HEK293 (cell line): ENCODE measurements around the gene RACGAP1.
A peak's percentile ranks its signal among the peaks of the same experiment; 100 is the strongest.

Source experiments
- ELK4 ChIP-seq: IDR thresholded peaks from 2 replicates; pipeline ENCODE4 v1.6.1; 2011; ENCODE audit warnings: mild to moderate bottlenecking, low read depth, low read length, borderline replicate concordance
- HOXC10 ChIP-seq: sonication (generic); formaldehyde crosslinking; IDR thresholded peaks from 2 replicates; pipeline ENCODE4 v1.8.1; 2023; ENCODE audit warnings: mild to moderate bottlenecking, missing genetic modification reagents
- MEIS1 ChIP-seq: sonication (generic); formaldehyde crosslinking; IDR thresholded peaks from 2 replicates; pipeline ENCODE4 v1.8.1; 2022; ENCODE audit warnings: missing genetic modification reagents, mild to moderate bottlenecking, borderline replicate concordance
- OSR2 ChIP-seq: fragments of 450-650 bp; formaldehyde crosslinking; IDR thresholded peaks from 2 replicates; pipeline ENCODE4 v1.5.1; 2016; ENCODE audit warnings: missing biosample characterization, missing genetic modification characterization
- PBX3 ChIP-seq: sonication (generic); formaldehyde crosslinking; IDR thresholded peaks from 2 replicates; pipeline ENCODE4 v1.8.1; 2022; ENCODE audit warnings: mild to moderate bottlenecking, moderate library complexity, missing genetic modification reagents
- SCRT2 ChIP-seq: fragments of 450-650 bp; formaldehyde crosslinking; IDR thresholded peaks from 2 replicates; pipeline ENCODE4 v1.5.1; 2016; ENCODE audit warnings: missing biosample characterization, missing genetic modification characterization
- SETDB1 ChIP-seq: IDR thresholded peaks from one replicate; pipeline ENCODE4 v1.6.1; 2017; ENCODE audit warnings: mild to moderate bottlenecking, low read length, moderate library complexity, mixed read lengths; ENCODE audit not compliant: insufficient read length
- TRIM28 ChIP-seq: IDR thresholded peaks from 2 replicates; pipeline ENCODE4 v1.6.1; 2011; ENCODE audit warnings: low read length, control low read depth, borderline replicate concordance
- YY2 ChIP-seq: fragments of 450-650 bp; formaldehyde crosslinking; IDR thresholded peaks from 2 replicates; pipeline ENCODE4 v1.5.1; 2016; ENCODE audit warnings: missing biosample characterization, missing genetic modification characterization
- ZBTB49 ChIP-seq: fragments of 450-650 bp; formaldehyde crosslinking; IDR thresholded peaks from 2 replicates; pipeline ENCODE4 v1.5.1; 2016; ENCODE audit warnings: missing biosample characterization, missing genetic modification characterization, low read depth
- ZFP3 ChIP-seq: fragments of 450-650 bp; formaldehyde crosslinking; IDR thresholded peaks from 2 replicates; pipeline ENCODE4 v1.5.1; 2016; ENCODE audit warnings: low read depth, missing biosample characterization, missing genetic modification characterization
- ZFP69B ChIP-seq: fragments of 450-650 bp; formaldehyde crosslinking; IDR thresholded peaks from 2 replicates; pipeline ENCODE4 v1.5.1; 2016; ENCODE audit warnings: missing biosample characterization, missing genetic modification characterization
- ZNF175 ChIP-seq: fragments of 450-650 bp; formaldehyde crosslinking; IDR thresholded peaks from 2 replicates; pipeline ENCODE4 v1.5.1; 2016; ENCODE audit warnings: missing biosample characterization, missing genetic modification characterization
- ZNF2 ChIP-seq: fragments of 450-650 bp; formaldehyde crosslinking; IDR thresholded peaks from 2 replicates; pipeline ENCODE4 v1.5.1; 2016; ENCODE audit warnings: missing biosample characterization, missing genetic modification characterization
- ZNF214 ChIP-seq: fragments of 450-650 bp; formaldehyde crosslinking; IDR thresholded peaks from 2 replicates; pipeline ENCODE4 v1.5.1; 2017; ENCODE audit warnings: missing biosample characterization, mild to moderate bottlenecking, missing genetic modification characterization, borderline replicate concordance
- ZNF473 ChIP-seq: fragments of 450-650 bp; formaldehyde crosslinking; IDR thresholded peaks from 2 replicates; pipeline ENCODE4 v1.5.1; 2017; ENCODE audit warnings: missing biosample characterization, missing genetic modification characterization
- ZNF48 ChIP-seq: fragments of 450-650 bp; formaldehyde crosslinking; IDR thresholded peaks from 2 replicates; pipeline ENCODE4 v1.5.1; 2016; ENCODE audit warnings: missing biosample characterization, missing genetic modification characterization
- ZNF488 ChIP-seq: fragments of 450-650 bp; formaldehyde crosslinking; IDR thresholded peaks from 2 replicates; pipeline ENCODE4 v1.5.1; 2016; ENCODE audit warnings: missing biosample characterization, missing genetic modification characterization
- ZNF529 ChIP-seq: fragments of 450-650 bp; formaldehyde crosslinking; IDR thresholded peaks from 2 replicates; pipeline ENCODE4 v1.5.1; 2017; ENCODE audit warnings: missing genetic modification characterization, missing biosample characterization; ENCODE audit not compliant: insufficient replicate concordance
- ZNF548 ChIP-seq: fragments of 450-650 bp; formaldehyde crosslinking; IDR thresholded peaks from 2 replicates; pipeline ENCODE4 v1.5.1; 2016; ENCODE audit warnings: missing biosample characterization, missing genetic modification characterization
- ZNF549 ChIP-seq: fragments of 450-650 bp; IDR thresholded peaks from 2 replicates; pipeline ENCODE4 v1.5.1; 2018; ENCODE audit warnings: missing biosample characterization, missing genetic modification characterization, mild to moderate bottlenecking, inconsistent platforms, moderate library complexity
- ZNF596 ChIP-seq: fragments of 450-650 bp; IDR thresholded peaks from 2 replicates; pipeline ENCODE4 v1.5.0; 2018; ENCODE audit warnings: missing biosample characterization, mild to moderate bottlenecking, missing genetic modification characterization, moderate library complexity
- ZNF600 ChIP-seq: fragments of 450-650 bp; formaldehyde crosslinking; IDR thresholded peaks from 2 replicates; pipeline ENCODE4 v1.5.1; 2016; ENCODE audit warnings: missing biosample characterization, missing genetic modification characterization
- ZNF621 ChIP-seq: fragments of 450-650 bp; formaldehyde crosslinking; IDR thresholded peaks from 2 replicates; pipeline ENCODE4 v1.5.1; 2017; ENCODE audit warnings: missing biosample characterization, missing genetic modification characterization
- ZNF626 ChIP-seq: fragments of 450-650 bp; sonication (Bioruptor Pico); formaldehyde crosslinking; IDR thresholded peaks from 2 replicates; pipeline ENCODE4 v1.5.1; 2018; ENCODE audit warnings: missing biosample characterization, missing genetic modification characterization, inconsistent platforms
- ZNF658 ChIP-seq: fragments of 450-650 bp; formaldehyde crosslinking; IDR thresholded peaks from 2 replicates; pipeline ENCODE4; 2016; ENCODE audit warnings: missing biosample characterization, missing genetic modification characterization
- ZNF664 ChIP-seq: fragments of 450-650 bp; formaldehyde crosslinking; IDR thresholded peaks from 2 replicates; pipeline ENCODE4 v1.5.1; 2016; ENCODE audit warnings: missing biosample characterization, missing genetic modification characterization
- ZNF785 ChIP-seq: fragments of 450-650 bp; formaldehyde crosslinking; IDR thresholded peaks from 2 replicates; pipeline ENCODE4 v1.5.1; 2016; ENCODE audit warnings: missing biosample characterization, missing genetic modification characterization
- ZSCAN18 ChIP-seq: fragments of 450-650 bp; formaldehyde crosslinking; IDR thresholded peaks from 2 replicates; pipeline ENCODE4 v1.5.1; 2016; ENCODE audit warnings: missing biosample characterization, missing genetic modification characterization
- ZSCAN4 ChIP-seq: fragments of 450-650 bp; formaldehyde crosslinking; IDR thresholded peaks from 2 replicates; pipeline ENCODE4 v1.5.1; 2017; ENCODE audit warnings: missing biosample characterization, missing genetic modification characterization

RACGAP1 gene

GRCh38 chr12:50057000-50057841 is 31.9 kb upstream of the RACGAP1 start, which contains the start of gene ASIC1 (continued):
- TF ChIP-seq ZNF548 = no peak
- TF ChIP-seq ZSCAN18 (tag by site-specific recombination) = no peak
- no peak for TF ChIP-seq ZNF529 (tag by site-specific recombination)
- 0 out of 2 replicates have a peak, but pooled peaks have one; percentile 25 for TF ChIP-seq OSR2 (tag by site-specific recombination)
- 0 out of 2 replicates have a peak, but pooled peaks have one; percentile 55 for TF ChIP-seq PBX3 (CRISPR knock-in tag)
- peak; percentile 69; the same call in 1 of the 2 replicates for TF ChIP-seq ZFP69B (tag by site-specific recombination)
- TF ChIP-seq ZBTB49 (tag by site-specific recombination) = no peak
- TF ChIP-seq ZFP3 (tag by site-specific recombination) = no peak
- TF ChIP-seq ZNF664 (tag by site-specific recombination) = no peak
- TF ChIP-seq HOXC10 (CRISPR knock-in tag) = no peak
- no peak for TF ChIP-seq ZNF214 (tag by site-specific recombination)
- TF ChIP-seq TRIM28 = no peak
- peak; percentile 97 for TF ChIP-seq ZSCAN4 (tag by site-specific recombination)
- no peak for TF ChIP-seq ZNF549
- TF ChIP-seq ZNF175 (tag by site-specific recombination) = no peak
- no peak for TF ChIP-seq ZNF48 (tag by site-specific recombination)
- TF ChIP-seq ELK4 = no peak
- 0 out of 2 replicates have a peak, but pooled peaks have one; percentile 51 for TF ChIP-seq ZNF600 (tag by site-specific recombination)
- no peak for TF ChIP-seq ZNF621 (tag by site-specific recombination)
- peak; percentile 96 for TF ChIP-seq SCRT2 (tag by site-specific recombination)
- TF ChIP-seq ZNF658 (tag by site-specific recombination) = no peak
- TF ChIP-seq ZNF473 = no peak
- 0 out of 2 replicates have a peak, but pooled peaks have one; percentile 54 for TF ChIP-seq ZNF785 (tag by site-specific recombination)
- TF ChIP-seq MEIS1 = no peak
- no peak for TF ChIP-seq ZNF626 (tag by site-specific recombination)
- TF ChIP-seq ZNF596 = no peak
- TF ChIP-seq ZNF488 = no peak
- TF ChIP-seq YY2 (tag by site-specific recombination) = 0 out of 2 replicates have a peak, but pooled peaks have one; percentile 39
- no peak for TF ChIP-seq SETDB1
- peak; percentile 82; the same call in 1 of the 2 replicates for TF ChIP-seq ZNF2 (tag by site-specific recombination)
